ENCODE results near the gene SHD.
"Not testable (repeated sequence)": the region's sequence is repeated elsewhere in the genome, so short reads cannot be mapped to it uniquely, and the experiment has no call there.

SHD gene

DNA sequence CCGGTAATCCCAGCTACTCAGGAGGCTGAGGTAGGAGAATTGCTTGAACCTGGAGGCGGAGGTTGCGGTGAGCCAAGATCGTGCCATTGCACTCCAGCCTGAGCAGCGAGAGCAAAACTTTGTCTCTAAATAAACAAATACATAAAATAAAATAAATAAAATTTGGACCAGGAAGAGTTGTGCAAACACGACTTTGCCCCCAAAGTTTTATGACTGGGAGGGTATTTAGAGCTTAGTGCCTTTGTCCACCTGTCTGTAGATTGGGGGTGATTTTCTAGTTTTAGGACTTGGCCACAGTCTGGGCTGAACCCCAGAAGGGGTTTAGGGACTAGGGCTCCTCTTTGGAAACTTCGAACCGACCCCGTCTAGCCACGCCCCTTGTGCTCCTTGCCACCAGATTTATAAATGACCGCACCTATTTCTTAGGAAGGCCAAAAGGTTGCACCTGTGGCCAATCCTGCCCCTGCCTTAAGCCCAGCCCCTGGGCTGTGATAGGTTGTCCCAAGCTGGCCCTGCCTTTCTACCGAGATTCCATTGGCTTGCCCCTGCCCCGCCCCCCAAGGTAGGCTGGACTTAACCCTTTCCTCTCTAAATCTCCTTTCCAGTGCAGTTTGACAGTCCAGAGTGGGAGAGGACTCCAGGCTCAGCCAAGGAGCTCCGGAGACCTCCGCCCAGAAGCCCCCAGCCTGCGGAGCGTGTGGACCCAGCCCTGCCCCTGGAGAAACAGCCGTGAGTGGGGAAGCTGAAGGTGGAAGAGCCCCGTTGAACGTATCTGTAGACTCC is 5.3 kb downstream of the SHD start:
- H3K9me3 ChIP-seq (ENCODE audit: low read length) = no peaks in the 10 kb centered on the region
- H3K4me2 ChIP-seq (ENCODE audit: low read length) = no peak overlapping the region

GRCh38 chr19:4284974-4285373 is 5.9 kb downstream of the SHD start:
- Histone ChIP-seq H3K79me2 (ENCODE audit: insufficient read depth, low read length) (no peaks in the 10 kb centered on the region), H3K4me1 (ENCODE audit: insufficient read depth, low read length, severe bottlenecking) (no peaks in the 10 kb centered on the region), H3F3A (ENCODE audit: insufficient read depth, low read length) (no peaks in the 10 kb centered on the region), H3K9me2 (ENCODE audit: low read depth, low read length) (no peaks in the 10 kb centered on the region), H3K36me3 (ENCODE audit: insufficient read depth, low read length) (no peaks in the 10 kb centered on the region), H2AFZ (ENCODE audit: low read length) (no peak overlapping the region), H3K9me3 (ENCODE audit: low read length) (no peaks in the 10 kb centered on the region), H3K27ac (ENCODE audit: low read depth, low read length, poor library complexity, severe bottlenecking) (no peak overlapping the region), H3K4me2 (ENCODE audit: low read length) (no peak overlapping the region), H3K27me3 (ENCODE audit: insufficient read depth, low read length) (no peaks in the 10 kb centered on the region), H3K4me3 (ENCODE audit: low read depth, low read length, poor library complexity, severe bottlenecking) (no peak overlapping the region), H4K20me1 (ENCODE audit: insufficient read depth, low read length) (no peaks in the 10 kb centered on the region), H3K9ac (ENCODE audit: low read length) (no peak overlapping the region)
- TF ChIP-seq CTCF (IDR thresholded peaks at IDR 0.05; ENCODE audit: low read length) (no peak), EZH2 (IDR thresholded peaks at IDR 0.05; ENCODE audit: borderline replicate concordance, low read length) (no peak)

More for the DNA sequence above, 5.3 kb downstream of the SHD start:
- Histone ChIP-seq H3K9ac (ENCODE audit: low read length) (no peak overlapping the region), H3K27me3 (ENCODE audit: insufficient read depth, low read length) (no peaks in the 10 kb centered on the region), H3K4me1 (ENCODE audit: insufficient read depth, low read length, severe bottlenecking) (no peaks in the 10 kb centered on the region), H3K79me2 (ENCODE audit: insufficient read depth, low read length) (no peaks in the 10 kb centered on the region), H3K36me3 (ENCODE audit: insufficient read depth, low read length) (no peaks in the 10 kb centered on the region), H3F3A (ENCODE audit: insufficient read depth, low read length) (no peaks in the 10 kb centered on the region), H4K20me1 (ENCODE audit: insufficient read depth, low read length) (no peaks in the 10 kb centered on the region), H2AFZ (ENCODE audit: low read length) (no peak overlapping the region), H3K27ac (ENCODE audit: low read depth, low read length, poor library complexity, severe bottlenecking) (no peak overlapping the region), H3K4me3 (ENCODE audit: low read depth, low read length, poor library complexity, severe bottlenecking) (no peak overlapping the region), H3K9me2 (ENCODE audit: low read depth, low read length) (no peaks in the 10 kb centered on the region)
- TF ChIP-seq CTCF (IDR thresholded peaks at IDR 0.05; ENCODE audit: low read length) (no peak), EZH2 (IDR thresholded peaks at IDR 0.05; ENCODE audit: borderline replicate concordance, low read length) (no peak)

GRCh38 chr19:4286141-4286540 is 7.1 kb downstream of the SHD start:
- not testable (repeated sequence) for H3K27ac ChIP-seq (ENCODE audit: low read depth, low read length, poor library complexity, severe bottlenecking); H3K9ac ChIP-seq (ENCODE audit: low read length); H3K4me1 ChIP-seq (ENCODE audit: insufficient read depth, low read length, severe bottlenecking); H4K20me1 ChIP-seq (ENCODE audit: insufficient read depth, low read length); H2AFZ ChIP-seq (ENCODE audit: low read length); H3K9me2 ChIP-seq (ENCODE audit: low read depth, low read length); H3K4me2 ChIP-seq (ENCODE audit: low read length); H3K79me2 ChIP-seq (ENCODE audit: insufficient read depth, low read length); H3K4me3 ChIP-seq (ENCODE audit: low read depth, low read length, poor library complexity, severe bottlenecking); H3K27me3 ChIP-seq (ENCODE audit: insufficient read depth, low read length); H3F3A ChIP-seq (ENCODE audit: insufficient read depth, low read length); H3K9me3 ChIP-seq (ENCODE audit: low read length); H3K36me3 ChIP-seq (ENCODE audit: insufficient read depth, low read length)
